Adrenal gland (tissue), 5 donors: ENCODE results near the gene HMGCLL1.

Experiments
- POLR2A ChIP-seq, 2 donors: fragments of 450-650 bp; IDR thresholded peaks; one replicate each; pipeline ENCODE4 v1.6.1; 2017; ENCODE audit warnings: antibody characterized with exemption in 2 of 2, mild to moderate bottlenecking in 2 of 2, moderate library complexity in 1 of 2
- TF ChIP-seq, protein P1 (sequence below), 6 experiments: fragments of 450-650 bp in 4 of 6; fragments of 200-600 bp in 2 of 6; sonication (generic) in 1 of 6; IDR thresholded peaks; 1 replicate in 5 of 6; 2 replicates in 1 of 6; pipeline versions ENCODE4 v1.5.1 to v1.8.0; 2016 to 2021; ENCODE audit warnings: antibody characterized with exemption in 6 of 6, mild to moderate bottlenecking in 2 of 6, moderate library complexity in 1 of 6
- donor health status: DM: no; HTN: no; CAD: no.

DNA sequence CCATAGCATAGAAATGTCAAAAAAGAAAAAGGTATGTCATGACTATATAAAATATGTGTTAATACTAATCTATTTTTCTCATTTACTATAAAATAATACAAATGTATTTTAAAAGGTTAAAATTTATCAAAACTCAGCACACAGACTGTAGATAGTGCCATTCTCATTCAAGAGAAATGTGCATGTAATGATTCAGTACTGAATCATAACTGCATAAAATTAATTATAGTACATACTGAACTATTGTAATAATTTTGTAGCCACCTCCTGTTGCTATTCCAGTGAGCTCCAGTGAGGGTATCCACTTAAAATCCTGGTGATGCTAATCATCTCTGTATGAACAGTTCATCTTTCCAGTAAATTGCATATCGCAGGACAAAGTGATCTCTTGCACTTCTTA is 82.8 kb downstream of the HMGCLL1 start:
- TF ChIP-seq, protein P1, sequence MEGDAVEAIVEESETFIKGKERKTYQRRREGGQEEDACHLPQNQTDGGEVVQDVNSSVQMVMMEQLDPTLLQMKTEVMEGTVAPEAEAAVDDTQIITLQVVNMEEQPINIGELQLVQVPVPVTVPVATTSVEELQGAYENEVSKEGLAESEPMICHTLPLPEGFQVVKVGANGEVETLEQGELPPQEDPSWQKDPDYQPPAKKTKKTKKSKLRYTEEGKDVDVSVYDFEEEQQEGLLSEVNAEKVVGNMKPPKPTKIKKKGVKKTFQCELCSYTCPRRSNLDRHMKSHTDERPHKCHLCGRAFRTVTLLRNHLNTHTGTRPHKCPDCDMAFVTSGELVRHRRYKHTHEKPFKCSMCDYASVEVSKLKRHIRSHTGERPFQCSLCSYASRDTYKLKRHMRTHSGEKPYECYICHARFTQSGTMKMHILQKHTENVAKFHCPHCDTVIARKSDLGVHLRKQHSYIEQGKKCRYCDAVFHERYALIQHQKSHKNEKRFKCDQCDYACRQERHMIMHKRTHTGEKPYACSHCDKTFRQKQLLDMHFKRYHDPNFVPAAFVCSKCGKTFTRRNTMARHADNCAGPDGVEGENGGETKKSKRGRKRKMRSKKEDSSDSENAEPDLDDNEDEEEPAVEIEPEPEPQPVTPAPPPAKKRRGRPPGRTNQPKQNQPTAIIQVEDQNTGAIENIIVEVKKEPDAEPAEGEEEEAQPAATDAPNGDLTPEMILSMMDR (IDR thresholded peaks at IDR 0.05) = no peak
- TF ChIP-seq POLR2A (IDR thresholded peaks at IDR 0.05) = no peak
